GM13977 (cell line): ENCODE results near the gene CUX1.
A peak's percentile ranks its signal among the peaks of the same experiment; 100 is the strongest.

Experiments used
- DNase-seq: peaks from one replicate; pipeline ENCODE4 v3.0.0; 2012; ENCODE audit warnings: low spot score
- CTCF ChIP-seq: IDR thresholded peaks from 2 replicates; pipeline ENCODE4 v1.5.1; 2012; ENCODE audit warnings: mild to moderate bottlenecking, control low read depth; ENCODE audit not compliant: insufficient read depth; ENCODE audit errors: extremely low read depth, missing control alignments
- in situ Hi-C: fragments of 300-500 bp; cut with MboI; formaldehyde crosslinking; loops from one replicate; pipeline ENCODE4 v1.12.0; 2022; ENCODE audit warnings: low sequenced_read_pairs, low pct_unique_long_range_greater_than_20kb, mixed read lengths, inconsistent platforms; ENCODE audit not compliant: unreplicated experiment

Gene CUX1

GRCh38 chr7:102286237-102287110 is 469.0 kb downstream of the CUX1 start, which contains the start of gene SH2B2:
Gene SH2B2, plus strand, starts transcription at chr7:102286868. Its CDS starts 13,683 bp downstream, at chr7:102300551.
- no peak for TF ChIP-seq CTCF
- in situ Hi-C loops, result no loop called here
- peak; percentile 86 for DNase-seq

GRCh38 chr7:102287111-102287980 is 469.9 kb downstream of the CUX1 start:
- in situ Hi-C loops, result no loop called here

GRCh38 chr7:102287981-102288278 is 470.5 kb downstream of the CUX1 start:
- in situ Hi-C loops, result no loop called here
- no peak for TF ChIP-seq CTCF
- DNase-seq, result no peak

More at GRCh38 chr7:102287111-102287980, 469.9 kb downstream of the CUX1 start:
- no peak for TF ChIP-seq CTCF
- no peak for DNase-seq

- in situ Hi-C loops, result no loop called here
- no peak for DNase-seq
- peak; percentile 47 for TF ChIP-seq CTCF
These were observed 471.0 kb downstream of the CUX1 start for GRCh38 chr7:102288285-102288930.

GRCh38 chr7:102289057-102289456 is 471.6 kb downstream of the CUX1 start:
- DNase-seq, result no peak
- in situ Hi-C loops, result no loop called here
- TF ChIP-seq CTCF, result no peak

- in situ Hi-C loops, result no loop called here
- TF ChIP-seq CTCF, result no peak
- DNase-seq, result peak; percentile 89
These were observed 473.9 kb downstream of the CUX1 start for GRCh38 chr7:102291056-102291915.
